Immature natural killer cell (primary cell): ENCODE results near the gene SEC22C. TPM values are rescaled to one million over a fixed set of nuclear protein-coding genes. Genes with fewer than 3 reads are reported as not detected.

Source experiments
- DNase-seq, 3 donors: peaks; one replicate each; pipeline ENCODE4 v3.0.0; 2022; ENCODE audit warnings: mixed read lengths in 1 of 3
- H3K27ac Mint-ChIP-seq, 6 donors: one replicate each; pipeline ENCODE4 v1.8.0; 2020; ENCODE audit warnings: mixed read lengths in 6 of 6, mild to moderate bottlenecking in 5 of 6, inconsistent platforms in 4 of 6, moderate library complexity in 3 of 6
- H3K27me3 Mint-ChIP-seq, 3 donors: one replicate each; pipeline ENCODE4 v1.8.0; 2020 to 2021; ENCODE audit warnings: low read depth in 3 of 3, mild to moderate bottlenecking in 3 of 3, mixed read lengths in 3 of 3, moderate library complexity in 3 of 3, inconsistent platforms in 1 of 3
- H3K36me3 Mint-ChIP-seq, 3 donors: one replicate each; pipeline ENCODE4 v1.8.0; 2020; ENCODE audit warnings: mixed read lengths in 3 of 3, inconsistent platforms in 2 of 3, mild to moderate bottlenecking in 2 of 3
- H3K4me1 Mint-ChIP-seq, 2 donors: one replicate each; pipeline ENCODE4 v1.8.0; 2020; ENCODE audit warnings: inconsistent platforms in 2 of 2, mild to moderate bottlenecking in 2 of 2, mixed read lengths in 2 of 2, moderate library complexity in 1 of 2
- H3K4me3 Mint-ChIP-seq, 5 donors: one replicate each; pipeline ENCODE4 v1.8.0; 2020; ENCODE audit warnings: mild to moderate bottlenecking in 5 of 5, mixed read lengths in 5 of 5, inconsistent platforms in 3 of 5, moderate library complexity in 3 of 5
- H3K9me3 Mint-ChIP-seq, 6 donors: one replicate each; pipeline ENCODE4 v1.8.0; 2020; ENCODE audit warnings: mild to moderate bottlenecking in 6 of 6, mixed read lengths in 6 of 6, inconsistent platforms in 4 of 6, moderate library complexity in 3 of 6
- polyA plus RNA-seq, 3 donors: library from polyadenylated mRNA; unstranded; fragments of 300-500 nt; fragmentation: Illumina TruSeq; gene quantifications; one replicate each; pipeline ENCODE4 v1.2.3, GENCODE V29; 2021

The SEC22C gene
- polyA plus RNA-seq, 3 donors from 2014 or later: 28.7 to 35.6 (median 30.8) TPM

DNA sequence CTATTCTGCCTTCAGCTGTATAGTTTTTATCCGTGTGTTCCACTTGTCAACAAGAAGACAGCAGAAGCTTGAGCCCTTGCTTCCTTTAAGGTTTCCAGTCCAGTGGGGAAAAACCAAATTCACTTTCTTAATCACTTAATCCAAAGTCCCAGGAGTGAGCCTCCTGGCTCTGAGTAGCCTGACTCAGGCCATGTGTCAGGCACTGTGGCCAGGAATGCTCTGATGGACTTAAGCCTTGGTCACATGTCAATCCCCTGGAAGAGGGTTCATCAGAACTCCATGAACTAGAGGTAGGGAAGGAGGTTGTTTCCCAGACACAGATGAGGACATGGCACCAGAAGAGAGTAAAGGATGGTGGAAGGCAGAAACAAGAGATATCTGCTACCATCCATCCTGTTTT, 70.6 kb downstream of the SEC22C start:
- no peak overlapping the region for H3K4me3 Mint-ChIP-seq
- no peak for DNase-seq
- peaks cover 0 to 2% (median 0%) of the 10 kb centered on the region in 6 donors for H3K9me3 Mint-ChIP-seq
- H3K27ac Mint-ChIP-seq: no peak overlapping the region
- H3K36me3 Mint-ChIP-seq: no peaks in the 10 kb centered on the region
- peaks cover 5 to 13% (median 6%) of the 10 kb centered on the region in 3 donors for H3K27me3 Mint-ChIP-seq
- H3K4me1 Mint-ChIP-seq: no peaks in the 10 kb centered on the region

DNA sequence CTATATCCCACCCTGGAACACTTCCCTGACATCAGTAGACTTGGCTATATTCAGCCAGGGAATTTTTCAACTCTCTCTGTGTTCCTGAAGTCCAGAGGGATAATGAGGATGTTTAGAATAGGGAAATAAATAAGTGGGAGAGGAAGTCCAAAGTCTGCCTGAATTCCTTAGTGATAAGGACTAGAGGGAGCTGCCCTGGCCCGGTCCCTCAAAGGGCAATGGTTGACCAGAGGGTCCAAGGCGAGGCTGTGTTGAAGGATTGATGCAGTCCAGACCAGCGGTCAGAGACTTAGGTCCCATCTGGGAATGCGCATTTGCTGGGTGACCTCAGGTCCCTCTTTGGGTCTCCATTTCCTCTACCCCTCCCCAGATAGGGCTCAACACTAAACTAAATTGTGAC, 71.4 kb downstream of the SEC22C start:
- no peak overlapping the region for H3K4me3 Mint-ChIP-seq
- peaks cover 0 to 2% (median 0%) of the 10 kb centered on the region in 6 donors for H3K9me3 Mint-ChIP-seq
- no peaks in the 10 kb centered on the region for H3K36me3 Mint-ChIP-seq
- peaks cover 5 to 13% (median 6%) of the 10 kb centered on the region in 3 donors for H3K27me3 Mint-ChIP-seq
- DNase-seq: no peak
- no peak overlapping the region for H3K27ac Mint-ChIP-seq
- H3K4me1 Mint-ChIP-seq: no peaks in the 10 kb centered on the region

DNA sequence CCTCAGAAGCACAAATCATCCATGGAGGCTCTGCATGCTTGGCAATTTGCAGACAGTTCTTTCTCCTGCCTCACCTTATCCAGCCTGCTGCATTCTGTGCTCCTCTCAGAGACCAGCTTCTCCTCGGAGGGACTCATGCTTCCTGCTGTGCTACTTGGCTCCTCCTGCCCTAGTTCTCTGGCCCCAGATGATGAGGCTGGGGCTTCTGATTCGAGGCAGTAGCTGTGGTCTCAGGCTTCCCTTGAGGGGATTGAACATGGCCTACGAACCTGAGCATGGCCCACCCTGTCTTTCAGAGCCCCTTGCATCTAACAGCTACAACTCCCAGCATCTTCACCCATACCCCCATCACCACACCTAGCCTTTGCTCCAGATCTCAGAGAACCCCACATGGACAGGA, 72.7 kb downstream of the SEC22C start:
- Mint-ChIP-seq H3K4me3 (no peak overlapping the region), H3K4me1 (no peaks in the 10 kb centered on the region), H3K36me3 (no peaks in the 10 kb centered on the region), H3K9me3 (peaks cover 0 to 2% (median 0%) of the 10 kb centered on the region in 6 donors), H3K27ac (peak overlapping the region in 1 of 6 donors; percentile 20), H3K27me3 (peaks cover 2 to 12% (median 8%) of the 10 kb centered on the region in 3 donors)
- DNase-seq: no peak

DNA sequence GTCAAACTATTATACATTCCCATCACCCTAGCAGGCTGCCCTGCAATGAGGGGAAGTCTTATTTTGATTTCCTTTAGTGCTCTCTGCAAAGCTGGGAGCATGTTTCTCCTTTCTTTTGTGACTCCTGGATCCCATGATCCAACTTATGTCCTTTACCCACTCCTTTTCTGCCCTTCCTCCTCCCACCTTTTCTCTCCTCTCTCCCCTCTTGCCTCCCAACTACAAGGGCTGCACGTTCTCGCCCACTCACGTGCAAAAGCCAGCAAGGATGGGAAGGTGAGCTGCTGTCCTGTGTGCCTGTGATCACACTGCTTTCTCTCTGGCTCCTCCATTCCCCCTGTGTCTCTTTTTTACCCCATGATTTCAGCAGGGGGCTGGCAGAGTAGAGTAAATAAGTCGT, 73.2 kb downstream of the SEC22C start:
- Mint-ChIP-seq H3K4me1 (peaks cover under 1 to 1% of the 10 kb centered on the region in 2 donors), H3K36me3 (no peaks in the 10 kb centered on the region), H3K27me3 (peaks cover 2 to 13% (median 8%) of the 10 kb centered on the region in 3 donors), H3K9me3 (peaks cover 0 to 2% (median 0%) of the 10 kb centered on the region in 6 donors), H3K27ac (peak overlapping the region in 1 of 6 donors; percentile 20), H3K4me3 (no peak overlapping the region)
- DNase-seq: no peak

DNA sequence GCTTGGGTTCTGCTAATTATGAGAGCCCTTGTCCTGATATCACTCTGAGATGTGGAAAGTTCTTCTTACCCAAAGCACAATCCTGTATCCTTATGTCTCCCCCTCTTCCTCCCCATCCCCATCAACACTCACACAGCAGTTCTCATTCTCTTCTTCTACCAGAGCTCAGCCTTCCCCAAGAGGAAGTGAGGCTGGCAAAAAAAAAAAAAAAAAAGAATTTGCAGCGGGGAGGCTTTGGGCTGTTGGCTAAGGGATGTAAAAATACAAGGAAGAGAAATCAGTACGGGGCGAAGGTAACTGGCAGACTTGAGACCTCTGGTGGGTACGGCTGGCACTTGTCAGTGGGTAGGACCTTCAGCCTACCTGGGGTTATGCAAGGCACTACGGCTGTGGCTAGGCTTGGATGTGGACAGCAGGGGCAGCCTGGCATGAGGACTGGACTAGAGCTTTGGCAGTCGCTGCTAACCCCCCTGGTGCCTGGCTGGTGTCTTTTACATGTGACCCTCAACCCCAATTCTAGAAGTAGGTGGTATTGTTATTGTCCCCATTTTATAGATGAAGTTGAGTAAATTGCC, 73.9 kb downstream of the SEC22C start:
- H3K27me3 Mint-ChIP-seq: peaks cover 2 to 13% (median 8%) of the 10 kb centered on the region in 3 donors
- peaks cover 7 to 9% of the 10 kb centered on the region in 2 donors for H3K4me1 Mint-ChIP-seq
- no peak overlapping the region for H3K4me3 Mint-ChIP-seq
- no peak for DNase-seq
- peaks cover 0 to 2% (median 0%) of the 10 kb centered on the region in 6 donors for H3K9me3 Mint-ChIP-seq
- H3K36me3 Mint-ChIP-seq: no peaks in the 10 kb centered on the region
- no peak overlapping the region for H3K27ac Mint-ChIP-seq

DNA sequence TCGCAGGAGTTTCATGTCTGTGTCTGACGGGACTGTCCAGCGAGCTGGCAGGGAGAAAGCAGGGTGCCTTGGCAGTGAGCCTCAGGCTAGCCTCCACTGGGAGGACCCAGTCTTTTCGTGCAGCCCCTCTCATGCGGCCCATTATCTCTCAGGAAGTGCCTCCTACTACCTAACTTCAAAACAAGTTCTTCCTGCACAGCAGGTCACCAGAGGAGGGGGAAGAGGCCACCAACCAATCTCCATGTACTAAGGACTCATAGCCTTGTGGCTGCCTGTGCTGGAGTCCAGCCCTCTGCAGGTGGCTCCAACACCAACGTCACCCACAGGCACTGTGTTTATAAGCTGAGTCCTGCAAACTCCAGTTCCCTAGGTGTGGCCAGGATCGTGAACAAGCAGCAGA, 74.5 kb downstream of the SEC22C start:
- H3K9me3 Mint-ChIP-seq: peaks cover 0 to 2% (median 0%) of the 10 kb centered on the region in 6 donors
- H3K4me1 Mint-ChIP-seq: peaks cover 9 to 10% of the 10 kb centered on the region in 2 donors
- peaks cover 2 to 13% (median 8%) of the 10 kb centered on the region in 3 donors for H3K27me3 Mint-ChIP-seq
- no peaks in the 10 kb centered on the region for H3K36me3 Mint-ChIP-seq
- H3K27ac Mint-ChIP-seq: no peak overlapping the region
- H3K4me3 Mint-ChIP-seq: no peak overlapping the region
- DNase-seq: no peak

DNA sequence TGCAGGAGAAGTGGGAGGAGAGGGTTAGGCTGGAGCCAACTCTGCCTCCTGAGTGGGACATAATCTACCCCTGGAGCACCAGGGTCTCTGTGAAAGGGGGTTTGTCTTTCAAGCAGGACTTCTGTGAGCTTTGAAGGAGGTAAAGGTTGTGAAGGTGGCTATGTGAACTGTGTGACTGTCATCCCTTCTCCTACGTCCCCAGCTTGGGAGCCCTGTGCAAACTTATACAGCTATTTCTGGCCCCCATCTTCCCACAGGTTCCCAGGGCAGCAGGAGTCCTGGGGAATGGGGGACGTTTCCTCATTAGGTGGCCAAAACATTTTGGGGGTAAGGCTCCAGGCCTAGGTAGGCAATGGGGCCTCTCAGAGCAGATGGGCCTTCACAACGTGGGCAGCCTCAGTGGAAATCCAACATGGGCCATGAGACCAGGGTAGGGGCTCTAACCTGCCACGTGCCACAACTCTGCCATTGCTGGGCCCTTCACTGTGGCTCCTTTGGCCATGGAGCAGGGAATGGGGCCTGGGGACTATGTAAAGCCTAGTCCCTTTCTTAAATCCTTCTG, 75.8 kb downstream of the SEC22C start:
- no peak for DNase-seq
- Mint-ChIP-seq H3K27me3 (peaks cover 2 to 8% (median 8%) of the 10 kb centered on the region in 3 donors), H3K9me3 (peaks cover 0 to 2% (median 0%) of the 10 kb centered on the region in 6 donors), H3K27ac (no peak overlapping the region), H3K4me3 (no peak overlapping the region), H3K4me1 (peaks cover 10 to 18% of the 10 kb centered on the region in 2 donors), H3K36me3 (no peaks in the 10 kb centered on the region)

DNA sequence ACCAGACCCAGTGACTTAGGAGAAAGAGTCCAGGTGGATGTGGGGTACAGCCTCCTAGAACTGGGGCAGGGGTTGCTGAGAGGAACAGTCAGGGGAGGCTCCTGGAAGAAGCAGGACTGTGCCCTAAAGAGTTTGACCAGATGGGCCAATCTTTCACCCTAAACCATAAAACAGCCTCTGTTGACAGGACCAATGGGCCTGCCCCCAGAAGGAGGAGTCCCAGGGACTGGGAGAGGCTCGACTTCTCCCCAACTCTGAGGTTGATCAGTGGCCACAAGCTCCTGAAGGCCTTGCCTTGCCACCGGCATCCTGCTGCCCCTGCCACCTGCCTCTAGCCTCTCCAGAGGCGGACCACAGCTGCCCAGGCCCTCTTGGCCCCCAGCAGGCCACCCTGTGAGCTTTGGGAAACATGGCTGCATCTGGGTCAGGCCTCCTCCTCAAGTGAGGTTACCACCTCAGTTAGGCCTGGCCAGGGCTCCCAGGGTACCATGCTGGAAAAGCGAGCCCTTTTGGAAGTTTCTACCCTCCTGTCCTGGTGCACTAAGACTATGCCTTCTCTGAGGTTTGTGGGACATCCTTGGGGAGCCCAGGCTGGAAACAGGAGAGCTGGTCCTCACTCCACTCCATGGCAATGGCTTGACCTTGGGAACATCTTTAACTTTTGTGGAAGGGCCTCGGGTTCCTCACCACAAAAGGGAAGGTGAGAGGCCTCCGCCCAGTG, 76.5 kb downstream of the SEC22C start:
- DNase-seq: no peak
- Mint-ChIP-seq H3K4me1 (peaks cover 16 to 22% of the 10 kb centered on the region in 2 donors), H3K9me3 (peaks cover 0 to 5% (median 0%) of the 10 kb centered on the region in 6 donors), H3K4me3 (no peak overlapping the region), H3K27me3 (peaks cover 2 to 12% (median 8%) of the 10 kb centered on the region in 3 donors), H3K36me3 (no peaks in the 10 kb centered on the region), H3K27ac (no peak overlapping the region)

DNA sequence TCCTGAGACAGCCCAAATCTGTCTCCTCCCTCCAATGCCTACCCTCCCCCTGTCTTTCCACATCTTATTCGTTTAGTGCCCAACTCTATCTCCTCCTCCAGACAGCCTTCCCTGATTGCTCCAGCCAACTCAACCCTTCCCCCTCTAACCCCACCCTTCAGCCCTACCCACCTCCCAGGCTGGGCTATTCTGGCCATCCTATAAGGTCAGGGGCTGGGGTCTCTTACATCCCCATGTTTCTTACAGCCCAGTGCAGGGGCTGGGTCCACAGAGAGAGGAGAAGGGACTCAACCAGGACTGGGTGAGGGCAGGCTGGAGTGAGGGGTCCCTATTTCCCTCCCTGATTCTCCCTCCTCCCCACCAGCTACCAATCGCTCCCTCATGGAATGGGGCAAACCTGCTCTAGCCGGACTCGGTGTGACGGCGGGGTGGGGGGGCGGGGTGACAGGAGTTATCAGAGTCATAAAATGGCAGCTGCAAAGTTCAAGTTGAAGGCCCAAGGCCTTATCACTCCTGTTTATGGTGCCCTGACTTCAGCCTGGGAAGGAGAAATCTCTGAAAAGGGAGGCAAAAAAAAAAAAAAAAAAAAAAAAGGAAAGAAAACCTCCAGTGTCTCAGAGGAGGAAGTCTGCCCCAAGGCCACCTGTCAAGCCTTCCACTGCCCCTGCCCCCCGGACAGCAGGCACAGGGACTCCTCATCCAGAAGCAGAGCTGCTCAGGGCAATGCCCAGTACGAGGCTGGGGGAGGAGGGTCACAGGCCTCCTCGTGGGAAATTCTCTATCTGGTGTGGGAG, 77.2 kb downstream of the SEC22C start:
- peak overlapping the region; percentile 27 to 78 (median 36) for H3K4me3 Mint-ChIP-seq
- H3K9me3 Mint-ChIP-seq: peaks cover 0 to 6% (median 0%) of the 10 kb centered on the region in 6 donors
- no peaks in the 10 kb centered on the region for H3K36me3 Mint-ChIP-seq
- no peak for DNase-seq
- H3K27me3 Mint-ChIP-seq: peaks cover 3 to 11% (median 5%) of the 10 kb centered on the region in 3 donors
- peaks cover 16 to 22% of the 10 kb centered on the region in 2 donors for H3K4me1 Mint-ChIP-seq
- H3K27ac Mint-ChIP-seq: no peak overlapping the region

DNA sequence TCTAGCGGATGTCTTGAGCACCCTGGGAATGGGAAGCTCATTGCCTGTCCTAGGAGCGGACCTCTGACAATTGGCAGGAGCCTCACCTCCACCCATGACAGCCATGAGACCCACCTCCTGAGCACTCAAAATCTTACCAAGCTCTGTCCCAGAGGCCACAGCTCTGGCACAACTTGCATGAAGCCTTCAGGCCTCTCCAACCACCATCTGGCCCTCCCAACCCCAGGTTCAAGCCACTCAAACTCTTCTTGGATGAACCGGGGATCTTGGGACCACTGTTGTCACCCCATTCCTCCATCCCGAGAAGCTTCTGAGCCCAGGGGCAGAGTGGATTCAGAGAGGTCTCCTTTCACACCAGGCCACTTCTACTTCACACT, 77.8 kb downstream of the SEC22C start:
- peak overlapping the region; percentile 34 to 78 (median 38) for H3K4me3 Mint-ChIP-seq
- H3K27me3 Mint-ChIP-seq: peaks cover 3 to 14% (median 7%) of the 10 kb centered on the region in 3 donors
- peaks cover 0 to 6% (median 0%) of the 10 kb centered on the region in 6 donors for H3K9me3 Mint-ChIP-seq
- peaks cover 16 to 22% of the 10 kb centered on the region in 2 donors for H3K4me1 Mint-ChIP-seq
- H3K27ac Mint-ChIP-seq: no peak overlapping the region
- H3K36me3 Mint-ChIP-seq: no peaks in the 10 kb centered on the region
- DNase-seq: no peak

DNA sequence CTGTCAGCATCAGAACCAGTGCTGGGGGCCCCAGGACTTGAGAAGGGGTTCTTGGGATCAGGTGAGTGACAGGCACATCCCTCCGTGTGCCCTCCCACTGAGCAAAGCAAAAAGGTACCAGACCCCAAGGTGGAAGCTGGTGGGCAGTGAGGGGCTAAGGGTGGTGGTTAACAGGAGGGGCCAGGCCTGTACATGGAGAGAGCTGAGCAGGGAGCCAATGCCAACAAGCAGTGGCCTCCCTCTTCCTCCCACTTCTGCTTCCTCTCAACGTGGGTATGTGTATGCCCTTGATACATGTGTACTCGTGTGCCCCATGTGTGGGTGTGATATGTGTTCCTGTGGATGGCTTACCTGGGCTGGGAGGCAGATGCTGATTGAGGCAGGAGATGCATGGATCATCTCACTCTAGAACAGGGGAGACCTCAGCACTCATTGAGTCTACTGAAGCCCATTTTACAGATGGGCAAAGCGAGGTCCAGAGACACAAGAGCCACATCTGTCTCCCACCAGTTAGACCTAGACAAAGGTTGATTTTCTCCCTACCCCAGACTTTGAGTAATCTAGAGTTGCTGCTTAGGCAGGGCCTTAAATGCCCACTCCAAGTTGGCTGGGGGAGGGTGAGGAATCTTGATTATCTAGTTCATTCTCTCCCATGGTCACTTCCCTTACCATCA, 78.4 kb downstream of the SEC22C start:
- peak overlapping the region; percentile 45 to 78 (median 66) for H3K4me3 Mint-ChIP-seq
- no peak for DNase-seq

DNA sequence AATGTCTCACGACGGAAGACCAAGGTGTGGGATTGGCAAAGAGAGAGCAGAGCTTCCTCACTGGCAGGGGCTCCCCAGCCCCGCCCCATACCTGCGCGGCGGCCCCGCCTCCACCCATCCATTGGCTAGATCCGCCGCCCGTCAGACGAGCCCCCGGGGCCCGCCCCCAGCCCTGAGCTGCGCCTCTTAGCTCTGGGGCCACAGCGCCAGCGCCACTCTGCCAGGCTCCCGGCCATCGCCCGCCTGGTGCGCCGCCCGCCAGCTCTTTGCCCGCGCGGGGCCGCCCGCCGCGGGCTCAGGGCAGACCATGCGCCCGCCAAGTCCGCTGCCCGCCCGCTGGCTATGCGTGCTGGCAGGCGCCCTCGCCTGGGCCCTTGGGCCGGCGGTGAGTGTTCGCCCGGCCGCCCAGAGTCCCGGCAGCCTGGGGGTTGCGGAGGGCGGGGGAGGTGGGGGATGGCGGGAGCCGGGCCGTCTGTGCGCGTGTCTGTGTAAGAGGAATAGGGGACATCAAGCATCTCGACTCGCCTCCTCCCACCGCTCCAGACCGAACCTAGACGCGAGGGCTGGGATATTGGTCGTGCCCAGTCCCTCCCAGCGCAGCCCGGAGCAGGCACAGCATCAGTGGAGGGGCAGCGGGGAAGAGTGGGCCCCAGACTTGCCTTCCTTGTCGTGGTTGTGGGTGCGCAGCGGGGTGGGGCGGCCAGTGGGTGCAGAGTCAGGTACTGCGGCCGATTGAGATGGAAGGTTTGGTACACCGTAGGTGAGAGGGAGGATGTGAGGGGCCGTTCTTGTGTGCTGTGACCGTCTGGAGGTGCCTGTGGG, 79.1 kb downstream of the SEC22C start, which contains the start of gene VIPR1:
Gene VIPR1 (plus strand): TSS at position 215 of the 822 bp plus-strand sequence. CDS start 93 bp downstream, at position 308.
- peaks cover 16 to 22% of the 10 kb centered on the region in 2 donors for H3K4me1 Mint-ChIP-seq
- peak; percentile 65 to 69 (median 66) for DNase-seq
- peak within 1 kb of the TSS in 3 of 6 donors; percentile 14 to 46 (median 28) for H3K27ac Mint-ChIP-seq
- H3K36me3 Mint-ChIP-seq: no peaks in the 10 kb centered on the region
- peaks cover 0 to 5% (median 0%) of the 10 kb centered on the region in 6 donors for H3K9me3 Mint-ChIP-seq
- H3K4me3 Mint-ChIP-seq: peak within 1 kb of the TSS; percentile 83 to 93 (median 88)
- H3K27me3 Mint-ChIP-seq: peaks cover 4 to 14% (median 7%) of the 10 kb centered on the region in 3 donors

More for the DNA sequence above, 78.4 kb downstream of the SEC22C start:
- Mint-ChIP-seq H3K27me3 (peaks cover 3 to 14% (median 7%) of the 10 kb centered on the region in 3 donors), H3K4me1 (peaks cover 16 to 22% of the 10 kb centered on the region in 2 donors), H3K36me3 (no peaks in the 10 kb centered on the region), H3K27ac (peak overlapping the region in 1 of 6 donors; percentile 28), H3K9me3 (peaks cover 0 to 6% (median 0%) of the 10 kb centered on the region in 6 donors)
